ENCODE results near the gene TBC1D22A. TPM values are rescaled to one million over a fixed set of nuclear protein-coding genes. Genes with fewer than 3 reads are reported as not detected.

The TBC1D22A gene
- polyA plus RNA-seq, 1 of the 3 experiments (the other 2 are of a cell fraction), result 16.5 TPM

GRCh38 chr22:46968359-46968740 is 205.9 kb downstream of the TBC1D22A start:
- CTCF ChIA-PET, result no interaction called here
- no peak for TF ChIP-seq IRF3 (IDR thresholded peaks at IDR 0.05; ENCODE audit: low read depth, low read length)
- TF ChIP-seq RCOR1 (IDR thresholded peaks at IDR 0.05; ENCODE audit: low read length), result no peak
- no peak for TF ChIP-seq SMC3 (IDR thresholded peaks at IDR 0.05; ENCODE audit: low read depth, low read length)
- TF ChIP-seq EP300 (IDR thresholded peaks at IDR 0.05; ENCODE audit: borderline replicate concordance in 1 of 2, low read depth in 1 of 2, low read length in 1 of 2), result no peak
- no peak for TF ChIP-seq ZBTB33 (IDR thresholded peaks at IDR 0.05; ENCODE audit: borderline replicate concordance, low read depth)
- TF ChIP-seq RFX5 (IDR thresholded peaks at IDR 0.05; ENCODE audit: low read length), result no peak
- no peak for TF ChIP-seq TCF12 (IDR thresholded peaks at IDR 0.05)
- no peak for TF ChIP-seq MXI1 (IDR thresholded peaks at IDR 0.05; ENCODE audit: low read depth, low read length)
- no peak for TF ChIP-seq JUND (IDR thresholded peaks at IDR 0.05)
- no peak for TF ChIP-seq POLR2AphosphoS5 (IDR thresholded peaks at IDR 0.05; ENCODE audit: low read depth, low read length)

GRCh38 chr22:46968848-46969247 is 206.4 kb downstream of the TBC1D22A start:
- 94% methylated on average over 6 of the region's 6 CpGs for WGBS (ENCODE audit: low lambda C conversion rate)
- Histone ChIP-seq H2AFZ (ENCODE audit: low read depth) (no peak overlapping the region), H3K9ac (no peak overlapping the region), H3K4me1 (ENCODE audit: control insufficient read depth in 1 of 2, insufficient read depth in 2 of 2, low read depth in 1 of 2, low read length in 1 of 2) (peaks cover 0 to 31% of the 10 kb centered on the region in 2 experiments; a peak in 2 of 4 replicates), H3K9me2 (no peaks in the 10 kb centered on the region), H3K27ac (ENCODE audit: low read depth in 2 of 2, low read length in 1 of 2) (no peak overlapping the region), H3K36me3 (replicated peaks in 1 of 2; ENCODE audit: control insufficient read depth in 1 of 2, insufficient read depth in 2 of 2, low read length in 1 of 2) (no peaks in the 10 kb centered on the region), H3K4me2 (no peak overlapping the region), H4K20me1 (ENCODE audit: insufficient read depth) (no peaks in the 10 kb centered on the region), H3K9me3 (no peaks in the 10 kb centered on the region), H3F3A (replicated peaks; ENCODE audit: insufficient read depth) (no peaks in the 10 kb centered on the region), H3K27me3 (ENCODE audit: insufficient read depth) (no peaks in the 10 kb centered on the region), H3K4me3 (ENCODE audit: low read depth in 2 of 2, low read length in 1 of 2) (no peak overlapping the region), H3K79me2 (ENCODE audit: insufficient read depth) (no peaks in the 10 kb centered on the region)
- ChIA-PET POLR2A (no interaction called here), CTCF (no interaction called here)
- no peak for DNase-seq
- TF ChIP-seq JUND (IDR thresholded peaks at IDR 0.05) (no peak), YY1 (IDR thresholded peaks at IDR 0.05; ENCODE audit: low read depth) (no peak), PBX3 (IDR thresholded peaks at IDR 0.05) (no peak), TCF12 (IDR thresholded peaks at IDR 0.05) (no peak), ZBTB33 (IDR thresholded peaks at IDR 0.05; ENCODE audit: borderline replicate concordance, low read depth) (no peak), MEF2A (IDR thresholded peaks at IDR 0.05; ENCODE audit: borderline replicate concordance, low read depth) (no peak), USF2 (IDR thresholded peaks at IDR 0.05; ENCODE audit: borderline replicate concordance, low read depth, low read length) (no peak), RXRA (IDR thresholded peaks at IDR 0.05; ENCODE audit: borderline replicate concordance, low read depth) (no peak), RCOR1 (IDR thresholded peaks at IDR 0.05; ENCODE audit: low read length) (no peak), EP300 (IDR thresholded peaks at IDR 0.05; ENCODE audit: borderline replicate concordance in 1 of 2, low read depth in 1 of 2, low read length in 1 of 2) (no peak), MAX (IDR thresholded peaks at IDR 0.05; ENCODE audit: low read depth) (no peak), IRF3 (IDR thresholded peaks at IDR 0.05; ENCODE audit: low read depth, low read length) (no peak), SMC3 (IDR thresholded peaks at IDR 0.05; ENCODE audit: low read depth, low read length) (no peak), CHD2 (IDR thresholded peaks at IDR 0.05; ENCODE audit: low read length, partially characterized antibody) (no peak), GABPA (IDR thresholded peaks at IDR 0.05; ENCODE audit: low read depth) (no peak)

More at GRCh38 chr22:46968359-46968740, 205.9 kb downstream of the TBC1D22A start:
- H3K4me1 ChIP-seq (ENCODE audit: control insufficient read depth in 1 of 2, insufficient read depth in 2 of 2, low read depth in 1 of 2, low read length in 1 of 2), result peaks cover 0 to 35% of the 10 kb centered on the region in 2 experiments; a peak in 2 of 4 replicates
- H3K27ac ChIP-seq (ENCODE audit: low read depth in 2 of 2, low read length in 1 of 2), result no peak overlapping the region
- no peak overlapping the region for H2AFZ ChIP-seq (ENCODE audit: low read depth)
- H3K9me3 ChIP-seq, result no peaks in the 10 kb centered on the region
- H3K9ac ChIP-seq, result no peak overlapping the region
- WGBS (ENCODE audit: low lambda C conversion rate), result 96% methylated on average over 13 of the region's 27 CpGs
- no peaks in the 10 kb centered on the region for H3F3A ChIP-seq (replicated peaks; ENCODE audit: insufficient read depth)
- POLR2A ChIA-PET, result no interaction called here
- H3K27me3 ChIP-seq (ENCODE audit: insufficient read depth), result no peaks in the 10 kb centered on the region
- H3K79me2 ChIP-seq (ENCODE audit: insufficient read depth), result no peaks in the 10 kb centered on the region
- no peak overlapping the region for H3K4me3 ChIP-seq (ENCODE audit: low read depth in 2 of 2, low read length in 1 of 2)
- H3K9me2 ChIP-seq, result no peaks in the 10 kb centered on the region
- no peak for DNase-seq
- no peak overlapping the region for H3K4me2 ChIP-seq
- H4K20me1 ChIP-seq (ENCODE audit: insufficient read depth), result no peaks in the 10 kb centered on the region
- H3K36me3 ChIP-seq (replicated peaks in 1 of 2; ENCODE audit: control insufficient read depth in 1 of 2, insufficient read depth in 2 of 2, low read length in 1 of 2), result no peaks in the 10 kb centered on the region
